ENCODE measurements around the gene CYB561A3. TPM values are rescaled to one million over a fixed set of nuclear protein-coding genes. Genes with fewer than 3 reads are reported as not detected.

Gene CYB561A3, protein sequence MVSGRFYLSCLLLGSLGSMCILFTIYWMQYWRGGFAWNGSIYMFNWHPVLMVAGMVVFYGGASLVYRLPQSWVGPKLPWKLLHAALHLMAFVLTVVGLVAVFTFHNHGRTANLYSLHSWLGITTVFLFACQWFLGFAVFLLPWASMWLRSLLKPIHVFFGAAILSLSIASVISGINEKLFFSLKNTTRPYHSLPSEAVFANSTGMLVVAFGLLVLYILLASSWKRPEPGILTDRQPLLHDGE
- total RNA-seq: 10 to 100 TPM; 39.3 to 62.8 (median 49.7) TPM

DNA sequence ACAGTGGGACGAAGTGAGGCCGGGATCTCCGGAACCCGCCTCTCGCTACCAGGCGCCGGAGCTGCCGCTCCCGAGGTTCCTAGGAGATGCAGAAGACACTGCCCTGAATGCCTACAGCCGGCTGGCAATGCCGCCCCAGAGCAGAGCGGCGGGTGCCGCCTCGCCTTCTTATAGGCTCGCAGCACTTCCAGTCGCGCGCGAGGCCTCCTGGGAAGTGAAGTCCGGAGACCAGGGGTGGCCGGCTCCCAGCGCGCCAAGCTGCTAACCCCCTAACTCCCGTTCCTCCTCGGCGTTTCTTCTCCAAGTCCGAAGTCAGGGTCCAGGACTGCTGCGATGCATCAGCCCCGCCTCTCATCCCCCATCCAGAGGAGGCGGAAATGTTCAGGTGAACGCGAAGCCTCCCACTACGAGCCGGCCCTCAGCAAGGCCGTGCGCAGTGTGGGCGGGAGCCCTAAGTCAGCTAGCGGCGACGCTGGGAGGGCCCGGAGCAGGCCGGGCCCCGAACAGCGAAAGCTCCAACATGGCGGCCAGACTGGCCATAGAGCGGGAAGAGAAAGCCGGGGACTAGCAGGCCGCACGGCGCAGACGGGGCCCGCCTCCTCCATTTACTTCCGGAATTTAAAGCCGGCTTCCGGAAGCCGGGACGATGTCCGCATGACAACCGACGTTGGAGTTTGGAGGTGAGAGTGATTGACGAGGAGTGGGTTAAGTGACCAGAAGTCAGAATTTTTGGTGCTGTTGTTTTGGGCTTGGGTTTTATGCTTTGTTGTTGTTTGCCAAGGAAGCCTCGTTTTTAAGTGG, at the start of gene CYB561A3, which contains the start of gene TMEM138:
TSS of gene CYB561A3 (minus strand) at position 142 of the 801 bp plus-strand sequence. CDS start 5,169 bp downstream, outside the sequence.
TSS of gene TMEM138 (plus strand) at position 634 of the 801 bp plus-strand sequence. CDS start 2,017 bp downstream, outside the sequence.
- peaks cover 16 to 24% of the 10 kb centered on the region in 2 donors for H3K36me3 ChIP-seq
- TF ChIP-seq POLR2A (IDR thresholded peaks at IDR 0.05): peak; percentile 25 to 92
- TF ChIP-seq, protein P1, sequence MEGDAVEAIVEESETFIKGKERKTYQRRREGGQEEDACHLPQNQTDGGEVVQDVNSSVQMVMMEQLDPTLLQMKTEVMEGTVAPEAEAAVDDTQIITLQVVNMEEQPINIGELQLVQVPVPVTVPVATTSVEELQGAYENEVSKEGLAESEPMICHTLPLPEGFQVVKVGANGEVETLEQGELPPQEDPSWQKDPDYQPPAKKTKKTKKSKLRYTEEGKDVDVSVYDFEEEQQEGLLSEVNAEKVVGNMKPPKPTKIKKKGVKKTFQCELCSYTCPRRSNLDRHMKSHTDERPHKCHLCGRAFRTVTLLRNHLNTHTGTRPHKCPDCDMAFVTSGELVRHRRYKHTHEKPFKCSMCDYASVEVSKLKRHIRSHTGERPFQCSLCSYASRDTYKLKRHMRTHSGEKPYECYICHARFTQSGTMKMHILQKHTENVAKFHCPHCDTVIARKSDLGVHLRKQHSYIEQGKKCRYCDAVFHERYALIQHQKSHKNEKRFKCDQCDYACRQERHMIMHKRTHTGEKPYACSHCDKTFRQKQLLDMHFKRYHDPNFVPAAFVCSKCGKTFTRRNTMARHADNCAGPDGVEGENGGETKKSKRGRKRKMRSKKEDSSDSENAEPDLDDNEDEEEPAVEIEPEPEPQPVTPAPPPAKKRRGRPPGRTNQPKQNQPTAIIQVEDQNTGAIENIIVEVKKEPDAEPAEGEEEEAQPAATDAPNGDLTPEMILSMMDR (IDR thresholded peaks at IDR 0.05): no peak
- no peaks in the 10 kb centered on the region for H3K9me3 ChIP-seq
- no peaks in the 10 kb centered on the region for H3K27me3 ChIP-seq
- intact Hi-C loops (cut with DNase I): no loop called here
- 0% methylated on average over 21 to 30 of the region's 63 CpGs for WGBS, 2 donors
- H3K4me1 ChIP-seq: peaks cover 12 to 20% of the 10 kb centered on the region in 2 donors
- peak within 1 kb of the TSS; percentile 94 to 97 (median 95) for H3K27ac ChIP-seq
- peak; percentile 93 to 94 for DNase-seq
- H3K4me3 ChIP-seq (replicated peaks in 1 of 3): peak within 1 kb of the TSS; percentile 9 to 69 (median 61)

DNA sequence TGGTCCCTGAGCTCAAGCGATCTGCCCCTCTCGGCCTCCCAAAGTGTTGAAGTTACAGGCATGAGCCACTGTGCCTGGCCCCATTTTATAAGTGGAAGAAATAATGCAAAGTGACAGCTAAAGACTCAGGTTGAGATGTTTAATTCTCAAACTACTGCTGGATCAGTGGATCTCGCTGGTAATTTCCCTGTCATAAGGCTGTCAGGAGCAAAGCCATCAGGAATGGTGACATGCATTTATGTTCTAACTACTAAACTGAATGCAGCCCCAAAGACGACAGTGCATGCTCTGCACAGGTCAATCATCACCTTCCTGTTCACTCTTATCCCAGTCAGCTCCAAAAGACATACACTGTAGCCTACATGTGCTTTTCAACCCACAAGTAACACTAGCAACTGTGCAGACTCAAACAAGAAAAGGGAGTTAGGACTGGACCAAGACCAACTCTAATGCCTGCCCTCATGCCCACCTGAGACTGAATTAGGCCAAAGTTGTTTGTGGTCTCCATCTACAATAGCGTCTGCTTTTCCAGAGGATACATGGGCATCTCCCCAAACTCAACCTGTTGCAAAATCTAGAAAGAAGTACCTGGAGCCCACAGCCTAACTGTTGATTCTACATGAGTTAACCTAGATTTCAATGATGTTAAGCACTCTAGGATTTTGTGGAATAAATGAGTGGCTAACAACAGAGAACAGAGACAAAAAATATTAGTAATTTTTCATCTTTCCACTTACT, 45.5 kb upstream of the CYB561A3 start:
- no peak for DNase-seq
- Histone ChIP-seq H3K27ac (no peak overlapping the region), H3K4me3 (replicated peaks in 1 of 3) (no peak overlapping the region), H3K27me3 (no peaks in the 10 kb centered on the region), H3K9me3 (no peaks in the 10 kb centered on the region), H3K4me1 (no peaks in the 10 kb centered on the region), H3K36me3 (peaks cover 81 to 92% of the 10 kb centered on the region in 2 donors)
- 93 to 97% methylated on average over 5 of the region's 5 CpGs for WGBS, 2 donors
- TF ChIP-seq POLR2A (IDR thresholded peaks at IDR 0.05): no peak
- TF ChIP-seq, protein P1 (IDR thresholded peaks at IDR 0.05): no peak
- intact Hi-C loops (cut with DNase I): no loop called here

DNA sequence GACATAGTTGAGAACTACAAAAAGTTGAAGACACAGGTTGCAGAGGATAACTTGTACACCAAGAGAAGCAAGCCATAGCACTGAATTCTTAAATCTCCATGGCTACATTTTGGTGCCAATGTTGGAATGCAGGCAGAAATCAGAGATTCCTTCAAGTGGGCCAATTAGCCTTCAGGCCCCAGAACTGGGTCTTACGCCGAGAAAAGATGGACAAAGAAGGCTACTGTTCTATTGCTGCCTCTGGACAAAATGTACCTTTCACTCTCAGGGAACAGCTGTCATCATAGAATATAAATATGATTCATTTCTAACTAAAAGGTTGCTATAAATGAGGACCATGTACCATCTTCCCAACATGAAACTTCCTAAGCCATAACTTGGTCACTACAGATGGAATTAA, 44.4 kb upstream of the CYB561A3 start:
- intact Hi-C loops (cut with DNase I): no loop called here
- Histone ChIP-seq H3K4me3 (replicated peaks in 1 of 3) (no peak overlapping the region), H3K9me3 (no peaks in the 10 kb centered on the region), H3K27ac (no peak overlapping the region), H3K4me1 (no peaks in the 10 kb centered on the region), H3K27me3 (no peaks in the 10 kb centered on the region), H3K36me3 (peaks cover 71 to 82% of the 10 kb centered on the region in 2 donors)
- 88 to 97% methylated on average over 2 of the region's 2 CpGs for WGBS, 2 donors
- no peak for DNase-seq
- TF ChIP-seq, protein P1 (IDR thresholded peaks at IDR 0.05): no peak
- no peak for TF ChIP-seq POLR2A (IDR thresholded peaks at IDR 0.05)

DNA sequence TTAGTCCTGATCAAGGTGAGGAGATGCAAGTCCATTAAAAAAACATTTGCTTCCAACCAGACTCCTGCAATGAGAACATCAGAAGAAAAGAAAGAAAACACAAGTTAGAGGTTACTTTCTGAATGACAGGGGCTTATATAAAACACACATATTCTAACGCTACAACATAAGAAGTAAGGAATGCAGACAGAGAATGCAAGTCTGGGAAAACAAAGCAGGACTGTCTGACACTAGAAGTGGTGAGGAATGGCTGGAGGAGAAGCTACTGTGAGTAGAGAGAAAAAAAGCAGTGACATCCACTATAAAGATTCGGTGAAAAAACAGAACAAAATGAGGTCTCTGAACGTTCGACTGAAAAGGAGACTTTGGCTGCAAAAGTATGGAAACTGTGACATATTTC, 43.0 kb upstream of the CYB561A3 start:
- Histone ChIP-seq H3K4me3 (replicated peaks in 1 of 3) (no peak overlapping the region), H3K4me1 (no peaks in the 10 kb centered on the region), H3K9me3 (no peaks in the 10 kb centered on the region), H3K27me3 (no peaks in the 10 kb centered on the region), H3K36me3 (peaks cover 56 to 67% of the 10 kb centered on the region in 2 donors), H3K27ac (no peak overlapping the region)
- TF ChIP-seq, protein P1 (IDR thresholded peaks at IDR 0.05): no peak
- TF ChIP-seq POLR2A (IDR thresholded peaks at IDR 0.05): no peak
- intact Hi-C loops (cut with DNase I): no loop called here
- 76 to 80% methylated on average over 4 of the region's 4 CpGs for WGBS, 2 donors
- no peak for DNase-seq
